ENCODE data around the gene PRKAR1B.
A peak's percentile ranks its signal among the peaks of the same experiment; 100 is the strongest.
"Not testable (repeated sequence)": the region's sequence is repeated elsewhere in the genome, so short reads cannot be mapped to it uniquely, and the experiment has no call there.

Gene PRKAR1B

DNA sequence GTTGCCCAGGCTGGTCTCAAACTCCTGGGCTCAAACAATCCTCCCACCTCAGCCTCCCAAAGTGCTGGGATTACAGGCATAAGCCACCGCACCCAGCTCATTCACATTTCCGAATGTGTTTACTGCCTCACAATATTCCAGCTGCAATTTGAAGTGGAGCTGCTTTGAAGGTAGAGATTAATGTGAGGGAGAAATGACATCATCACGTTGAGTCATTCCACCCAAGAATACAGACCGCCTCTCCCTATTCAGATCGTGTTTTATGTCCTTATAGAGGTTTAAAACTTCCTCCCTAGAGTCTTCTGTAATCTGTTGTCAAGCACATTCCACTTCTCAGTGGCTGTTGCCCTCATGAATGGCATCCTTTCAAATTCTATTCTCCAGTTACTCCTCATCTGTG lies 107.0 kb downstream of the PRKAR1B start:
- no peak for DNase-seq (ENCODE audit: low read depth)
- no peak overlapping the region for H3K9ac ChIP-seq (ENCODE audit: low read length)
- no peaks in the 10 kb centered on the region for H3K36me3 ChIP-seq (ENCODE audit: control insufficient read depth, insufficient read depth, low read length, severe bottlenecking)

DNA sequence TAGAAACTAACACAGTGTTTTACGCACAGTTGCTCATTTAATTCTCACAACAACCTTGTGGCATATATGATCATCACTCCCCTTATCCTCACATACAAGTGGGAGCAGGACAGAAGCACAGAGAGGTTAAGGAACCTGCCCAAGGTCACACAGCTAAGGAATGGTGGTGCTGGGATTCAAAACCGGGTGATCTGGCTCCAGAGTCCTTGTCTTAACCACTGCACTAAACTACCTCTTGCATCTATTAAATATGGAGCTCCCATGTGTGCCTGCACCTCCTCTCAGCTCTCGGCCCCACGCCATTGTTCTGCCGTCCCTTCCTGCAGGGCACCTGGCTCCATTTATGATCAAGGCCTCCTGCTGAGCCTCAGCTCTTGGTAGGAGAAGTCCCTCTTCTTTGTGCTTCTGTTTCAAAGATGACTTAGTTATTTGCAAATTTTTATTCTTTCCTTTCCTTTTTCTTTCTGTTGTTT lies 107.7 kb downstream of the PRKAR1B start:
- Histone ChIP-seq H3K9ac (ENCODE audit: low read length) (no peak overlapping the region), H3K9me3 (ENCODE audit: control insufficient read depth, low read length) (peaks cover 13% of the 10 kb centered on the region), H3K4me3 (ENCODE audit: low read length) (no peak overlapping the region), H3K27me3 (replicated peaks; ENCODE audit: control insufficient read depth, insufficient read depth, low read length) (no peaks in the 10 kb centered on the region), H3K36me3 (ENCODE audit: control insufficient read depth, insufficient read depth, low read length, severe bottlenecking) (no peaks in the 10 kb centered on the region), H3K4me1 (ENCODE audit: control insufficient read depth, insufficient read depth, low read length) (no peaks in the 10 kb centered on the region)
- no peak for DNase-seq (ENCODE audit: low read depth)

More for the DNA sequence above, 107.0 kb downstream of the PRKAR1B start:
- H3K9me3 ChIP-seq (ENCODE audit: control insufficient read depth, low read length) = peaks cover 19% of the 10 kb centered on the region
- H3K27me3 ChIP-seq (replicated peaks; ENCODE audit: control insufficient read depth, insufficient read depth, low read length) = no peaks in the 10 kb centered on the region
- H3K4me3 ChIP-seq (ENCODE audit: low read length) = no peak overlapping the region
- no peaks in the 10 kb centered on the region for H3K4me1 ChIP-seq (ENCODE audit: control insufficient read depth, insufficient read depth, low read length)

DNA sequence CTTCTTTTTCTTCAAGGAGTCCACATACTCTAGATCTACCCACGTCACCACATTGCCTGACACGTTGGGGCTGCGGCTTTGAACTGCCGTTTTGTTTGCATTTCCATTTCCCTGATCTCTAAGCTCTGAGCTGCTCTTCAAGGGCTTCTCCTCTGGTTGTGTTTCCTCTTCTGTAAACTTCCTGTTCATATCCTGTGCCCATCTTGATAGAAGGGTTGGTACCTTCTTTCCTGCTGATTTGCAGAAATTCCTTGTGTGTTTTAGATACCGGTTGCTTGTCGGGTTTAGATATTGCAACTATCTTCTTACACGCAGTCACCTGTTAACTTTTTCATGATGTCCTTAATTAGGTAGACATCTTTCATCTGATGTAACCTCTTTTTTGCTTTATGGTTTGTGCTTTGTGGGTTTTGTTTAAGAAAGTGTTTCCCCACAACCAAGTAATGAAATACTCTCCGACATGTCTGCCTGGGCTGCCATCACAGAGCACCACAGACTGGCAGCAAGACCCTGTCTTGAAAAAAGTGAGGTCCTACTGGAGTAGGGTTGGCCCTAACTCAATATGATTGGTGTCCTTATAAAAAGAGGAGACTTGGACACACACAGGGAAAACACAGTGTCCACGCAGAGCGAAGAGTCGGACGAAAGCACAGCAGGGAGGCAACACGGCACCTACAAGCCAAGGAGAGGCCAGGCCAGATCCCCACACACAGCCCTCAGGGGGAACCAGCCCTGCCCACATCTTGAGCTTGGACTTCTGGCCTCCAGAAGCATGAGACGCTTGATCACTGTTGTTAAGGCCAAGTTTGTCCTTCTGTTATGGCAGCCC lies 108.3 kb downstream of the PRKAR1B start:
- no peak for DNase-seq (ENCODE audit: low read depth)
- Histone ChIP-seq H3K36me3 (ENCODE audit: control insufficient read depth, insufficient read depth, low read length, severe bottlenecking) (no peaks in the 10 kb centered on the region), H3K4me1 (ENCODE audit: control insufficient read depth, insufficient read depth, low read length) (no peaks in the 10 kb centered on the region), H3K9ac (ENCODE audit: low read length) (no peak overlapping the region), H3K27me3 (replicated peaks; ENCODE audit: control insufficient read depth, insufficient read depth, low read length) (no peaks in the 10 kb centered on the region), H3K9me3 (ENCODE audit: control insufficient read depth, low read length) (peaks cover 12% of the 10 kb centered on the region), H3K4me3 (ENCODE audit: low read length) (no peak overlapping the region)

DNA sequence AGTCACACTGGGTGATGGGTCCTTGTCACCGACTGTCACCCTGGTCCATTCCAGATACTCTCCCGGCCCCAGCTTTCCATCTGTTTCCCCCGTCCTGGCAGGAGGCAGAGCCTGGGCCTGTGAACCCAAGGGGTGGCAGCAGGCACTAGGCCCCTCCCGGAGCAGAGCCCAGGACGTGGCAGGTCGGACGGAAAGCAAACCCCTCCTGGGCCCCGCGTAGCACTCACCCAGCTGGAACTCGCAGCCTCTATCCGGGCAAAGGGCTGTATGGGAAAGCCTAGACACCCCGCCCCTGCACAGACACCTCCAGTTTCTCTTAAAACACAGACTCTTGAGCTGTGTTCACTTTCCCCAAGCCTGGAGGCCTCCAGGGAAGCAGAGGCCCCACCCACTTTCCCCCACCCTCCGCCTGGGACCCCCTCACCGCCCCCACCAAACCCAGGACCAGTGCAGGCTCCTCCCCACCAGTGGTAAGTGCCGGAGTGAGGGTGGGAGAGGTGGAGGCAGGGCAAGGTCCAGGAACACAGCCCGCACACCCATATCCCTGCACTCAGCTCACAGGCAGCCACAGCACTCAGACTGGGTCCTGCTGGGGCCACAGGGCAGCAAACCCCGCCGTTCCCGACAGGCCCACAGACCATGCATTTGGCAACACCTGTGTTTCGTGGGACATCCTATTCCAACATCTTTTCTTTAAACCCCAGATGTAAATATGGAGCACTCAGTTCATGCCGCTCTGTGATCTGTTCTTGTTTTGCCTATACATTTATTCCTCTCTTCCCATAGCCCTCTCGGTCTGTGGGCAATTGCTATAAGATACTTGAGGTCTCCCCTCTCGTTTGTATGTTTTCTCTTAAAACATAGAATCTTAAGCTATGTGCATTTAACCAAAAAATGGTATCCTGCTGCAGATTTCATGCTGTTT lies 109.2 kb downstream of the PRKAR1B start:
- H3K9ac ChIP-seq (ENCODE audit: low read length) = no peak overlapping the region
- DNase-seq (ENCODE audit: low read depth) = no peak
- H3K27me3 ChIP-seq (replicated peaks; ENCODE audit: control insufficient read depth, insufficient read depth, low read length) = no peaks in the 10 kb centered on the region
- H3K9me3 ChIP-seq (ENCODE audit: control insufficient read depth, low read length) = peaks cover 12% of the 10 kb centered on the region
- H3K4me1 ChIP-seq (ENCODE audit: control insufficient read depth, insufficient read depth, low read length) = no peaks in the 10 kb centered on the region
- H3K4me3 ChIP-seq (ENCODE audit: low read length) = no peak overlapping the region
- no peaks in the 10 kb centered on the region for H3K36me3 ChIP-seq (ENCODE audit: control insufficient read depth, insufficient read depth, low read length, severe bottlenecking)

DNA sequence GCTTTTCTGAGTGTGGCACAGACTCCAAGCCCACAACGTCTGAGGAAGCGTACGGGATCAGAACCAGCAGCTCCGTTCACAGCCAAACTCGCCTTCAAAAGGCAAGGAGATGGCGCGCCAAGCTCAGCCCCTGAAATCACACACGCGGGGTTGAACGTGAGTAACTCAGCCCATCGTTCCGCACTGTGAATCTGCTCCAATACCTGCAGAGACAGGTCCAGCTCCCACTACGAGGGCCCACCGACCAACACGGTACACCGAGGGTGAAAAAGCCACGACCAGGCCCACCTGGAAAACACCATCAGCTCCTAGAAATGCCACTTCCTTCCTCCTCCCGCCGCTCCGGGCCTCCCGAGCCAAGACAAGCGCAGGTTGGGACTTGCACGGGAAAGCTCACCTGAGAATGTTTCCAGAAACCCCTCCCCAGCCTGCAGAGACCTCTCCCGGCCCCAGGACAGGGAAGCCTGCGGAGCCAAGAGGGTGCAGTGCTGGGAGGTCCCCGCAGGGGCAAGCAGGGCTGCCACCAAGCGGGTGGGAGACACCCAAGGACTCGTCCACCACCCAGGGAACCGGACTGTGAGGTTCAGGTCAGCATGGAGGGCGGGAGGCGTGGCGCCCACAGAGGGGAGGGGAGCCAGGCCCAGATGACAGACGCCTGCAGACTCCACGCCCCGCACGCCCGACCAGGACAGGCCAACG lies 113.5 kb downstream of the PRKAR1B start:
- no peak for DNase-seq (ENCODE audit: low read depth)
- Histone ChIP-seq H3K4me3 (ENCODE audit: low read length) (no peak overlapping the region), H3K36me3 (ENCODE audit: control insufficient read depth, insufficient read depth, low read length, severe bottlenecking) (no peaks in the 10 kb centered on the region), H3K9me3 (ENCODE audit: control insufficient read depth, low read length) (no peaks in the 10 kb centered on the region), H3K27me3 (replicated peaks; ENCODE audit: control insufficient read depth, insufficient read depth, low read length) (peaks cover 6% of the 10 kb centered on the region), H3K9ac (ENCODE audit: low read length) (no peak overlapping the region), H3K4me1 (ENCODE audit: control insufficient read depth, insufficient read depth, low read length) (no peaks in the 10 kb centered on the region)

DNA sequence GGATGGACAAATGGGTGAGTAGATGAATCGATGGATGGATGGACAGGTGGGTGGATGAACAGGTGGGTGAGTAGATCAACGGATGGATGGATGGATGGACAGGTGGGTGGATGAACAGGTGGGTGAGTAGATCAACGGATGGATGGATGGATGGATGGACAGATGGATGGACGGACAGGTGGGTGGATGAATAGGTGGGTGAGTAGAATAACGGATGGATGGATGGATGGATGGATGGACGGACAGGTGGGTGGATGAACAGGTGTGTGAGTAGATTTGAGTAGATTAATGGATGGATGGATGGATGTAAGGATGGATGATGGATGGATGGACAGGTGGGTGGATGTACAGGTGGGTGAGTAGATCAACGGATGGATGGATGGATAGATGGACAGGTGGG lies 115.2 kb downstream of the PRKAR1B start:
- not testable (repeated sequence) for H3K4me1 ChIP-seq (ENCODE audit: control insufficient read depth, insufficient read depth, low read length); H3K27me3 ChIP-seq (replicated peaks; ENCODE audit: control insufficient read depth, insufficient read depth, low read length); H3K9ac ChIP-seq (ENCODE audit: low read length); H3K36me3 ChIP-seq (ENCODE audit: control insufficient read depth, insufficient read depth, low read length, severe bottlenecking); H3K4me3 ChIP-seq (ENCODE audit: low read length); H3K9me3 ChIP-seq (ENCODE audit: control insufficient read depth, low read length); DNase-seq (ENCODE audit: low read depth)

DNA sequence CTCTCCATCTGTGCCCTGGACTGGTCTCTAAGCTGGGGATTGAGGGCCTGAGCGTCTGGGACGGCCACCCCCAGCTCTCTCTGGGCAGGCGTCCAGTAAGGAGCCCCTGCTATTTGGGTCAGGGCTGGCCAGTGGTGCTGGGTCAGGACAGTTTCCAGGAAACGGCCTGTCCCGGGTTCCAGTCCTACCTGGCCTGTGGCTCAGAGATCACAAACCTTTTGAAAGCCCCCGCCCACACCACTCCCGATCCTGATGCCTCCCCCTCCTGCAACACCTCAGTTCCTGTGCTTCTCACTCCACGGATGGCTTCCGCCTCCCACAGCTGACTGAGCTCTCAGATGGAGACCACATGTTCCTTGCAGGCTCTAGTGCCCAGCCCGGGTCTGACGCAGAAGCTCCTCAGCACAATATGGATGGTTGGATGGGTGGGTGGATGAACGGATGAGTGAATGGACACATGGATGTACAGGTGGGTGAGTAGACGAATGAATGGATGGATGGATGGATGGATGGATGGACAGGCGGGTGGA lies 115.7 kb downstream of the PRKAR1B start:
- H3K9me3 ChIP-seq (ENCODE audit: control insufficient read depth, low read length) = no peaks in the 10 kb centered on the region
- DNase-seq (ENCODE audit: low read depth) = no peak
- no peaks in the 10 kb centered on the region for H3K4me1 ChIP-seq (ENCODE audit: control insufficient read depth, insufficient read depth, low read length)
- H3K27me3 ChIP-seq (replicated peaks; ENCODE audit: control insufficient read depth, insufficient read depth, low read length) = peaks cover 6% of the 10 kb centered on the region
- H3K4me3 ChIP-seq (ENCODE audit: low read length) = no peak overlapping the region
- H3K9ac ChIP-seq (ENCODE audit: low read length) = no peak overlapping the region
- no peaks in the 10 kb centered on the region for H3K36me3 ChIP-seq (ENCODE audit: control insufficient read depth, insufficient read depth, low read length, severe bottlenecking)

DNA sequence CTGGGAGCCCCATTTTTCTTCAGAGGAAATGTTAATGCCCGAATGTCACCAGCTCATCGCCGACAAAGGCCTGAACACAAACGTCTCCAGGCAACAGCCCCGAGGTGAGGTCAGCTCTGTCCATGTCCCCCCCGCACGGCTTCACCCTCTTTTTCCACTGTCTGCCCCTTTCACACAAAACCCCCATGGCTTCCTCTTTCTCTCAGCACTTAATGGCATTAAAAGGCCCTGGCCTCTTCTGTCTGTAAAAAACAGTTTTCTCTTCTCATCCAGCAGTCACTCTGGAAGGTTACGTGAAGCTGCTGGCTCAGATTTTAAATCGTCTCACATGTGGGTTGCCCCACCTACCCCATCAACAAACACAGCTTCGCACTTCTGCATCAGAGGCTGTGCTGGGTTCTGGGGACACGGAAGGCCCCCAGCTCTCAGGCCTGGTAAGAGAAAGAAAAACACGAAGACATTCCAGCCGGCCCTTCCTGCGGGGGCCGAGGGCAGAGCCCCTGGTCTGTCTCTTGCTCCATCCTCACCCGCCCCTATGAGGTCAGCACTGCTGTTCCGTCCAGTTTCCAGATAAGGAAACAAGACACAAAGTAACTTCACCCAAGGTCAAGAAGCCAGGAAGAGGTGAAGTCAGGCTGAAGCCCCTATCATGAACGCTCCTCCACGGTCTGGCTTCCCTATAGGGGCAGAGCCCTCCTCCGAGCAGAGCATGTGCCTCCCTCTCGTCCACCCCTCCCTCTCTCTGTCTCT lies 116.4 kb downstream of the PRKAR1B start:
- H3K36me3 ChIP-seq (ENCODE audit: control insufficient read depth, insufficient read depth, low read length, severe bottlenecking) = no peaks in the 10 kb centered on the region
- no peak overlapping the region for H3K4me3 ChIP-seq (ENCODE audit: low read length)
- no peak overlapping the region for H3K9ac ChIP-seq (ENCODE audit: low read length)
- peak; percentile 33 for DNase-seq (ENCODE audit: low read depth)
- peaks cover 6% of the 10 kb centered on the region for H3K27me3 ChIP-seq (replicated peaks; ENCODE audit: control insufficient read depth, insufficient read depth, low read length)
- no peaks in the 10 kb centered on the region for H3K4me1 ChIP-seq (ENCODE audit: control insufficient read depth, insufficient read depth, low read length)
- H3K9me3 ChIP-seq (ENCODE audit: control insufficient read depth, low read length) = no peaks in the 10 kb centered on the region

DNA sequence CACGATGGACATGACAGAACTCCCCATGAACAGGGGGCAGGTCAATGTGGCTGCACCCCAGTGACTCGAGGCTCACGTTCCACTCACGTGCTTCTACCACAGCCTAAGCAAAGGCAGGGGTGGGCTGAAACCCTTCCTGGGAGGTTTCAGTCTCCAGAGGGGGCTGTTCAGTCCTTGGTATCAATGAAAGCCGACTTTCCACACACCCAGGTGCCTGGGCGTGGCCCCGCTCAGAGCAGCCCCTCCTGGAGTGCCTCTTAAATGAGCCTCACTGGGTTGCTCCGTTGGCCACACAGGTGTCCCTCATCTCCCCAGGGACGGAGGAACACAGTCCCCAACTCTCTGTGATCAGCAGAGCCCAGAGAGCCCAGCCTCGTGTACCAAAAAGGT lies 116.9 kb downstream of the PRKAR1B start:
- Histone ChIP-seq H3K36me3 (ENCODE audit: control insufficient read depth, insufficient read depth, low read length, severe bottlenecking) (no peaks in the 10 kb centered on the region), H3K9ac (ENCODE audit: low read length) (no peak overlapping the region)

DNA sequence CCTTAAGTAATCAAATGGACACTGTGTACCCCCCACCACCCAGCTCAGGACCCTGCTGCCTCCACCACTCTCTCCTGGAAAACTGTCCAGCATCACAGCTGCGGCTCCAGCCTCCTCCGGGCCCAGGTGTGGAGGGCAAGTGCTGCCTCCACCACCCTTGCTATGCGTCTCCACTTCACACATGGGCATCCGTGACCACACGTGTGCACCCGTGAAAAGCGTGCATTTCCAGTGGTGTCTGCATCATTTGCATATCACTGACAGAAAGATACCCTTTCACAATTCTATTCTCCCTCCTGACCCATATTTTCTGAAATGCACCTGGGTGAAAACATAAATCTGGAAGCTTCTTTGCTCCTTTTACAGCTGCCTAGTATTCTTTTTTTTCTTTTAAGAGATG lies 117.7 kb downstream of the PRKAR1B start:
- no peaks in the 10 kb centered on the region for H3K4me1 ChIP-seq (ENCODE audit: control insufficient read depth, insufficient read depth, low read length)
- no peaks in the 10 kb centered on the region for H3K36me3 ChIP-seq (ENCODE audit: control insufficient read depth, insufficient read depth, low read length, severe bottlenecking)
- H3K4me3 ChIP-seq (ENCODE audit: low read length) = no peak overlapping the region
- peaks cover 6% of the 10 kb centered on the region for H3K27me3 ChIP-seq (replicated peaks; ENCODE audit: control insufficient read depth, insufficient read depth, low read length)
- H3K9ac ChIP-seq (ENCODE audit: low read length) = no peak overlapping the region
- no peak for DNase-seq (ENCODE audit: low read depth)
- H3K9me3 ChIP-seq (ENCODE audit: control insufficient read depth, low read length) = no peaks in the 10 kb centered on the region

More for the DNA sequence above, 116.9 kb downstream of the PRKAR1B start:
- no peaks in the 10 kb centered on the region for H3K9me3 ChIP-seq (ENCODE audit: control insufficient read depth, low read length)
- DNase-seq (ENCODE audit: low read depth) = no peak
- no peak overlapping the region for H3K4me3 ChIP-seq (ENCODE audit: low read length)
- peaks cover 6% of the 10 kb centered on the region for H3K27me3 ChIP-seq (replicated peaks; ENCODE audit: control insufficient read depth, insufficient read depth, low read length)
- H3K4me1 ChIP-seq (ENCODE audit: control insufficient read depth, insufficient read depth, low read length) = no peaks in the 10 kb centered on the region

All from adipocyte (in vitro differentiated cells).